NT2/D1 (cell line): ENCODE measurements around the gene FCRL5.

Experiments used
- SUZ12 ChIP-seq: IDR thresholded peaks from 2 replicates; pipeline ENCODE4 v1.6.1; 2011; ENCODE audit not compliant: insufficient read length, insufficient read depth; ENCODE audit errors: extremely low read depth
- YY1 ChIP-seq: IDR thresholded peaks from 2 replicates; pipeline ENCODE4 v1.6.1; 2011; ENCODE audit not compliant: insufficient read length, insufficient read depth
- ZNF274 ChIP-seq: IDR thresholded peaks from 2 replicates; pipeline ENCODE4 v1.6.1; 2011; ENCODE audit warnings: mild to moderate bottlenecking, low read depth, low read length

DNA sequence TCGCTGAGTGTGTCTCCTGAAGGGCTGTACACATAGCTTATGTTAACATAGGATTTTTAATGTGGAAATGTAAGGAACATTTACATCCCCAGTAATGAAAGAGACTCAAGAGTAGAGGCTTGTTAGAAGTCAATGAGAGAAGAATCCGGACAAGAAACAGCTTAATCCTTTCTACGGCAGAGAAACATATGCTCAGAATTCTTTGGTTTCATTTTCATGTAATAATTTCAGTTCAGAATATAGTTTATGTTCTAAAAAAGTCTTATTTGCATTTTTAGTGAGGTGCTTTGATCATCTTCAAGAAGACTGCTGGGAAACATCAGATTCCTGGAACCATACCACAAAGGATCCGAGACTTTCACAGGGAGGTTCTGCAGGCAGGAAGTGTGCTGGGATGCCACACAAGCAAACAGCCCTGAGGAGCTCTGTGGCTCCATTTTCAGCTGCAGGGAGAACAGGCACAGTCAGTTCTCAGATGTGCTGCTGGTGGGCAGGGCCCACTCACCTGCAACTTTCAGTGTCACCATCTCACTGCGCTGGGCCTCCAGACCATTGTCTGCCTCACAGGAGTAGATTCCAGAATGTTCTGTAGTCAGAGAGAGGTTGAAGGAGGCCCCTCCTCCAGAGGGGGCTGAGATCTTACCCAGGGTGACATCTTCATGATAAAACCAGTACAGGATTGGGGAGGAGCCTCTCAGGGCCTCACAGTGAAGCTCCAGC, 28.4 kb downstream of the FCRL5 start:
- TF ChIP-seq ZNF274 (no peak), YY1 (no peak), SUZ12 (no peak)
